Liver (tissue), 9 donors: ENCODE results near the gene RRP12. TPM values are rescaled to one million over a fixed set of nuclear protein-coding genes. Genes with fewer than 3 reads are reported as not detected.

Source experiments
- DNase-seq: peaks from one replicate; pipeline ENCODE4 v3.0.0-alpha.2; 2017; ENCODE audit warnings: low spot score
- H3K27ac ChIP-seq, 2 donors: one replicate each; pipeline ENCODE4 v1.7.0; 2013; ENCODE audit warnings: inconsistent platforms in 2 of 2, low read length in 2 of 2, control low read depth in 1 of 2, low read depth in 1 of 2, mild to moderate bottlenecking in 1 of 2
- H3K27me3 ChIP-seq, 4 donors: one replicate each; pipeline versions ENCODE4 v1.6.1 to v1.7.0; 2013; ENCODE audit warnings: low read length in 3 of 4, inconsistent platforms in 1 of 4, mild to moderate bottlenecking in 1 of 4, moderate library complexity in 1 of 4; ENCODE audit not compliant: control insufficient read depth in 4 of 4, insufficient read depth in 4 of 4
- H3K36me3 ChIP-seq, 4 donors: one replicate each; pipeline versions ENCODE4 v1.6.1 to v1.7.0; 2013; ENCODE audit warnings: low read length in 3 of 4, mild to moderate bottlenecking in 3 of 4, low read depth in 1 of 4, moderate library complexity in 1 of 4; ENCODE audit not compliant: control insufficient read depth in 4 of 4, insufficient read depth in 3 of 4
- H3K4me1 ChIP-seq, 4 donors: one replicate each; pipeline versions ENCODE4 v1.6.1 to v1.7.0; 2013; ENCODE audit warnings: low read length in 3 of 4, mild to moderate bottlenecking in 3 of 4, moderate library complexity in 1 of 4; ENCODE audit not compliant: control insufficient read depth in 4 of 4, insufficient read depth in 4 of 4
- H3K4me3 ChIP-seq, 3 donors: one replicate each; pipeline versions ENCODE4 v1.6.1 to v1.7.0; 2013; ENCODE audit warnings: low read length in 3 of 3, control low read depth in 1 of 3, low read depth in 1 of 3, mild to moderate bottlenecking in 1 of 3
- H3K9ac ChIP-seq, 2 donors: one replicate each; pipeline ENCODE4 v1.7.0; 2013; ENCODE audit warnings: low read length in 2 of 2, mild to moderate bottlenecking in 2 of 2, moderate library complexity in 2 of 2, control low read depth in 1 of 2, low read depth in 1 of 2
- H3K9me3 ChIP-seq, 4 donors: one replicate each; pipeline versions ENCODE4 v1.6.1 to v1.7.0; 2013; ENCODE audit warnings: low read length in 3 of 4; ENCODE audit not compliant: control insufficient read depth in 4 of 4
- CTCF ChIP-seq: fragments of 150-350 bp; IDR thresholded peaks from 2 replicates; pipeline ENCODE4 v1.5.1; 2017; ENCODE audit warnings: improper control_type of control experiment, low read depth, low read length; ENCODE audit not compliant: missing input control
- EGR1 ChIP-seq, 2 donors: IDR thresholded peaks; 2 replicates each; pipeline ENCODE4 v1.6.1; 2016 to 2018; ENCODE audit warnings: antibody characterized with exemption in 2 of 2, low read depth in 2 of 2
- FOXA1 ChIP-seq: IDR thresholded peaks from 2 replicates; pipeline ENCODE4 v1.6.1; 2016; ENCODE audit warnings: antibody characterized with exemption
- FOXA2 ChIP-seq: IDR thresholded peaks from 2 replicates; pipeline ENCODE4 v1.6.1; 2016; ENCODE audit warnings: antibody characterized with exemption
- GABPA ChIP-seq, 2 donors: IDR thresholded peaks in 1 of 2; conservative IDR thresholded peaks in 1 of 2; 2 replicates each; pipeline ENCODE4 v1.6.1; 2016; ENCODE audit warnings: antibody characterized with exemption in 2 of 2, mild to moderate bottlenecking in 1 of 2, moderate library complexity in 1 of 2
- HNF4A ChIP-seq, 2 donors: conservative IDR thresholded peaks; 2 replicates each; pipeline ENCODE4 v1.6.1; 2016; ENCODE audit warnings: antibody characterized with exemption in 2 of 2, mild to moderate bottlenecking in 2 of 2
- HNF4G ChIP-seq: IDR thresholded peaks from 2 replicates; pipeline ENCODE4 v1.6.1; 2016; ENCODE audit warnings: antibody characterized with exemption
- JUND ChIP-seq, 2 donors: IDR thresholded peaks; 2 replicates each; pipeline ENCODE4 v1.6.1; 2016; ENCODE audit warnings: antibody characterized with exemption in 2 of 2
- NR2F2 ChIP-seq: IDR thresholded peaks from 2 replicates; pipeline ENCODE4 v1.6.1; 2016; ENCODE audit warnings: antibody characterized with exemption
- RAD21 ChIP-seq, 2 donors: IDR thresholded peaks; 2 replicates each; pipeline ENCODE4 v1.6.1; 2016; ENCODE audit warnings: antibody characterized with exemption in 2 of 2, mild to moderate bottlenecking in 2 of 2
- REST ChIP-seq: IDR thresholded peaks from 2 replicates; pipeline ENCODE4 v1.6.1; 2016; ENCODE audit warnings: antibody characterized with exemption, mild to moderate bottlenecking
- RXRA ChIP-seq, 2 donors: IDR thresholded peaks; 2 replicates each; pipeline ENCODE4 v1.6.1; 2017 to 2018; ENCODE audit warnings: antibody characterized with exemption in 2 of 2, mild to moderate bottlenecking in 1 of 2
- SP1 ChIP-seq: IDR thresholded peaks from 2 replicates; pipeline ENCODE4 v1.6.1; 2018; ENCODE audit warnings: antibody characterized with exemption, mild to moderate bottlenecking
- TAF1 ChIP-seq: conservative IDR thresholded peaks from 2 replicates; pipeline ENCODE4 v1.6.1; 2016; ENCODE audit warnings: antibody characterized with exemption, mild to moderate bottlenecking
- YY1 ChIP-seq: IDR thresholded peaks from 2 replicates; pipeline ENCODE4 v1.6.1; 2016; ENCODE audit warnings: antibody characterized with exemption, mild to moderate bottlenecking
- ZBTB33 ChIP-seq: IDR thresholded peaks from 2 replicates; pipeline ENCODE4 v1.6.1; 2016; ENCODE audit warnings: antibody characterized with exemption
- WGBS: extraction: QIAGEN DNeasy Blood & Tissue Kit; methylation state at CpG from one replicate; pipeline ENCODE4 v1.1.7; 2013; 5-methylcytosine and 5-hydroxymethylcytosine counted together
- polyA plus RNA-seq, 2 donors: library from polyadenylated mRNA; stranded (reverse) in 1 of 2; unstranded in 1 of 2; fragments of 200-250 nt in 1 of 2; fragments of >200 nt in 1 of 2; fragmentation: Nextera tagmentation in 1 of 2; extraction: Ambion mirVana in 1 of 2; gene quantifications; one replicate each; pipeline versions ENCODE4 v1.2.1 to v1.2.3, GENCODE V29; 2013 to 2015
- total RNA-seq, 2 donors: library from RNA; depleted of rRNA; stranded (reverse); fragments of >200 nt; gene quantifications; one replicate each; pipeline ENCODE4 v1.2.3, GENCODE V29; 2014
- TF ChIP-seq, protein P1 (sequence below): IDR thresholded peaks from 2 replicates; pipeline ENCODE4 v1.6.1; 2016; ENCODE audit warnings: antibody characterized with exemption
- donor health status: healthy.
- donor health status: healthy.
- donor health status: healthy.
- donor health status: healthy.
- donor health status: healthy.

RRP12 gene
- total and polyA plus RNA-seq, 4 donors = 5.7 to 9.6 (median 6.9) TPM

DNA sequence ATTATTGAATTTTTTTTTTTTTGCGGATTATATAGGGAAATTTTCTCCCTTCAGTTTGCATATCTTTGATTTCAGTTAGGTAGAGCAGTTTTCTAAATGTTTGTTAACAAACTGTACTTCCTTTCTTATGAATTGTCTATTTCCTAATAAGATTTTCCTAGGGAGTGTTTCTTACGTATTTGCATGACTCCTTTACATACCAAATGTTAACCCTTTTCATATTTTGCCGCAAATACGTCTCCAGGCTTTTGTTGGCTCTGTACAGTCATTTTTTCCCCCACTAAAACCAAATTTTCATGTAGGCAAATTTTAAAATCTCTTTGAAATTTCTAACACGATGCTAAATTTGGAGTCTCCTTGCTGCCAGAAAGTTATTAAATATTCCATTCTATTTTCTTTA lies 64.7 kb downstream of the RRP12 start:
- H3K36me3 ChIP-seq = no peaks in the 10 kb centered on the region
- no peak for DNase-seq
- H3K27ac ChIP-seq = no peak overlapping the region
- TF ChIP-seq CTCF (no peak), JUND (IDR thresholded peaks at IDR 0.05) (no peak), FOXA1 (no peak), SP1 (no peak), EGR1 (IDR thresholded peaks at IDR 0.05; ENCODE audit: low read depth in 2 of 2) (no peak), ZBTB33 (no peak), YY1 (no peak), HNF4A (conservative IDR thresholded peaks at IDR 0.05) (no peak), HNF4G (no peak), TAF1 (no peak), FOXA2 (no peak), RAD21 (IDR thresholded peaks at IDR 0.05) (no peak), GABPA (IDR thresholded peaks at IDR 0.05 in 1 of 2, conservative IDR thresholded peaks at IDR 0.05 in 1 of 2) (no peak), RXRA (IDR thresholded peaks at IDR 0.05) (no peak), NR2F2 (no peak)
- TF ChIP-seq, protein P1, sequence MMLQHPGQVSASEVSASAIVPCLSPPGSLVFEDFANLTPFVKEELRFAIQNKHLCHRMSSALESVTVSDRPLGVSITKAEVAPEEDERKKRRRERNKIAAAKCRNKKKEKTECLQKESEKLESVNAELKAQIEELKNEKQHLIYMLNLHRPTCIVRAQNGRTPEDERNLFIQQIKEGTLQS = no peak
- peaks cover under 1 to 10% (median 6%) of the 10 kb centered on the region in 4 donors for H3K4me1 ChIP-seq
- no peaks in the 10 kb centered on the region for H3K9me3 ChIP-seq
- 55% methylated on average over 5 of the region's 5 CpGs for WGBS
- no peak overlapping the region for H3K9ac ChIP-seq
- H3K27me3 ChIP-seq = no peaks in the 10 kb centered on the region
- no peak overlapping the region for H3K4me3 ChIP-seq

GRCh38 chr10:97336006-97336405 lies 65.1 kb downstream of the RRP12 start:
- Histone ChIP-seq H3K36me3 (no peaks in the 10 kb centered on the region), H3K4me1 (peaks cover 2 to 15% (median 9%) of the 10 kb centered on the region in 4 donors), H3K9me3 (no peaks in the 10 kb centered on the region), H3K4me3 (no peak overlapping the region), H3K27me3 (no peaks in the 10 kb centered on the region), H3K27ac (no peak overlapping the region), H3K9ac (no peak overlapping the region)
- no peak for DNase-seq
- TF ChIP-seq ZBTB33 (no peak), RAD21 (IDR thresholded peaks at IDR 0.05) (no peak), HNF4A (conservative IDR thresholded peaks at IDR 0.05) (no peak), JUND (IDR thresholded peaks at IDR 0.05) (no peak), NR2F2 (no peak), REST (no peak), FOXA2 (no peak), TAF1 (no peak)
- 51% methylated on average over 5 of the region's 5 CpGs for WGBS
